Measurements from ENCODE around the gene PPP2R2C. TPM values are rescaled to one million over a fixed set of nuclear protein-coding genes. Genes with fewer than 3 reads are reported as not detected.

PPP2R2C gene
- total RNA-seq: under 1 TPM; 0.66 to 0.78 TPM

- no peaks in the 10 kb centered on the region for H3K36me3 ChIP-seq (replicated peaks in 1 of 2; ENCODE audit: insufficient read depth in 1 of 2, low read depth in 2 of 2)
- 2 to 9% methylated on average over 13 to 71 of the region's 86 CpGs for WGBS, 2 donors
- peaks cover 0 to 4% of the 10 kb centered on the region in 2 donors for H3K27me3 ChIP-seq
- ATAC-seq: no peak
- no peak within 1 kb of the TSS for H3K4me3 ChIP-seq
- no peak within 1 kb of the TSS for H3K27ac ChIP-seq
- H3K9me3 ChIP-seq: no peaks in the 10 kb centered on the region
- H3K4me1 ChIP-seq: peaks cover 13% of the 10 kb centered on the region
- intact Hi-C loops (cut with DNase I): no loop called here
- TF ChIP-seq CTCF (IDR thresholded peaks at IDR 0.05): no peak
- no peak for TF ChIP-seq POLR2A (IDR thresholded peaks at IDR 0.05)
- DNase-seq: peak in 1 of 4 donors; percentile 14
Observed at GRCh38 chr4:6472387-6473263, at the start of gene PPP2R2C. TSS of gene PPP2R2C (minus strand) at chr4:6472614. CDS start at chr4:6472229, 385 bp downstream.

- Histone ChIP-seq H3K36me3 (replicated peaks in 1 of 2; ENCODE audit: insufficient read depth in 1 of 2, low read depth in 2 of 2) (no peaks in the 10 kb centered on the region), H3K9me3 (no peaks in the 10 kb centered on the region), H3K4me3 (no peak overlapping the region), H3K4me1 (no peaks in the 10 kb centered on the region), H3K27me3 (no peaks in the 10 kb centered on the region), H3K27ac (no peak overlapping the region)
- DNase-seq (no peak), ATAC-seq (no peak)
- intact Hi-C loops (cut with DNase I): no loop called here
- TF ChIP-seq CTCF (IDR thresholded peaks at IDR 0.05) (no peak), POLR2A (IDR thresholded peaks at IDR 0.05) (no peak)
- 54 to 66% methylated on average over 4 to 6 of the region's 6 CpGs for WGBS, 2 donors
Observed at GRCh38 chr4:6520978-6521377, 48.6 kb upstream of the PPP2R2C start.

GRCh38 chr4:6520051-6520636 is 47.7 kb upstream of the PPP2R2C start:
- Histone ChIP-seq H3K27ac (no peak overlapping the region), H3K9me3 (no peaks in the 10 kb centered on the region), H3K4me1 (no peaks in the 10 kb centered on the region), H3K36me3 (replicated peaks in 1 of 2; ENCODE audit: insufficient read depth in 1 of 2, low read depth in 2 of 2) (no peaks in the 10 kb centered on the region), H3K27me3 (no peaks in the 10 kb centered on the region), H3K4me3 (no peak overlapping the region)
- no peak for DNase-seq
- ATAC-seq: no peak
- WGBS, 2 donors: 42 to 72% methylated on average over 4 to 11 of the region's 11 CpGs
- intact Hi-C loops (cut with DNase I): no loop called here
- TF ChIP-seq POLR2A (IDR thresholded peaks at IDR 0.05): no peak
- no peak for TF ChIP-seq CTCF (IDR thresholded peaks at IDR 0.05)

- no peaks in the 10 kb centered on the region for H3K9me3 ChIP-seq
- intact Hi-C loops (cut with DNase I): no loop called here
- H3K4me3 ChIP-seq: no peak overlapping the region
- DNase-seq (no peak), ATAC-seq (no peak)
- no peaks in the 10 kb centered on the region for H3K36me3 ChIP-seq (replicated peaks in 1 of 2; ENCODE audit: insufficient read depth in 1 of 2, low read depth in 2 of 2)
- WGBS, 2 donors: 44 to 60% methylated on average over 1 to 2 of the region's 2 CpGs
- TF ChIP-seq POLR2A (IDR thresholded peaks at IDR 0.05): no peak
- no peak for TF ChIP-seq CTCF (IDR thresholded peaks at IDR 0.05)
- H3K27me3 ChIP-seq: no peaks in the 10 kb centered on the region
- no peaks in the 10 kb centered on the region for H3K4me1 ChIP-seq
- H3K27ac ChIP-seq: no peak overlapping the region
Observed at GRCh38 chr4:6517171-6517570, 44.8 kb upstream of the PPP2R2C start.

All from body of pancreas (tissue), 4 donors.